ENCODE measurements around the gene DOC2B.

GRCh38 chr17:219696-220095 is 38.2 kb upstream of the DOC2B start:
- TF ChIP-seq CTCF (IDR thresholded peaks at IDR 0.05): no peak
- TF ChIP-seq POLR2A (IDR thresholded peaks at IDR 0.05): no peak

Data from thyroid gland (tissue), 4 donors.